CD4-positive, alpha-beta T cell treated with Interleukin-1 beta for 1 hour (primary cell): Measurements from ENCODE around the gene DAAM2.

Experiments
- DNase-seq, 2 donors: peaks; one replicate each; pipeline ENCODE4 v3.0.0-alpha.2; 2020 to 2022

Gene DAAM2

DNA sequence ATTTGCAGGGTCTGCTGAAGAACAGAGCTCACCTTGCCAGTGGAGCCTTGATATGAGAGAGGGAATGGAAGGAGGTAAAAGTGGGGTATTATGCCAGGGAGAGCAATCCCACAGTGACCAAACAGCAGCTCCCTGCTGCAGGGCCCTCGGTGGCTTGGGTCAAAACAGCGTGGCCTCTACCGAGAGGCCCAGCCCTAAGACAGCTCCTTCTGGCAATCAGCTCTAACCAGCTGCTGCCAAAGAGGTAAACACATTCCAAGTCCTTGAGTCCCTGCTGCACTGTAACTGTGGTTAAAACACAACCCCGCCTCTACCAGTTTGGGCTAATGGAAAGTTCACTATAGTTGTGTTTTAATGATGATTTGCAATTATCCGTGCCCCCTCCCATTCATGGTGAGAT is 1.4 kb upstream of the DAAM2 start:
- DNase-seq = no peak

GRCh38 chr6:39791311-39791710 is 865 bp upstream of the DAAM2 start:
- DNase-seq = no peak

GRCh38 chr6:39792540-39793450 is 619 bp downstream of the DAAM2 start:
- DNase-seq = no peak

GRCh38 chr6:39793516-39793915 is 1.3 kb downstream of the DAAM2 start:
- DNase-seq = no peak

GRCh38 chr6:39794231-39794630 is 2.1 kb downstream of the DAAM2 start:
- no peak for DNase-seq

GRCh38 chr6:39797751-39798150 is 5.6 kb downstream of the DAAM2 start:
- DNase-seq = no peak

GRCh38 chr6:39800034-39801032 is 8.2 kb downstream of the DAAM2 start:
- no peak for DNase-seq

DNA sequence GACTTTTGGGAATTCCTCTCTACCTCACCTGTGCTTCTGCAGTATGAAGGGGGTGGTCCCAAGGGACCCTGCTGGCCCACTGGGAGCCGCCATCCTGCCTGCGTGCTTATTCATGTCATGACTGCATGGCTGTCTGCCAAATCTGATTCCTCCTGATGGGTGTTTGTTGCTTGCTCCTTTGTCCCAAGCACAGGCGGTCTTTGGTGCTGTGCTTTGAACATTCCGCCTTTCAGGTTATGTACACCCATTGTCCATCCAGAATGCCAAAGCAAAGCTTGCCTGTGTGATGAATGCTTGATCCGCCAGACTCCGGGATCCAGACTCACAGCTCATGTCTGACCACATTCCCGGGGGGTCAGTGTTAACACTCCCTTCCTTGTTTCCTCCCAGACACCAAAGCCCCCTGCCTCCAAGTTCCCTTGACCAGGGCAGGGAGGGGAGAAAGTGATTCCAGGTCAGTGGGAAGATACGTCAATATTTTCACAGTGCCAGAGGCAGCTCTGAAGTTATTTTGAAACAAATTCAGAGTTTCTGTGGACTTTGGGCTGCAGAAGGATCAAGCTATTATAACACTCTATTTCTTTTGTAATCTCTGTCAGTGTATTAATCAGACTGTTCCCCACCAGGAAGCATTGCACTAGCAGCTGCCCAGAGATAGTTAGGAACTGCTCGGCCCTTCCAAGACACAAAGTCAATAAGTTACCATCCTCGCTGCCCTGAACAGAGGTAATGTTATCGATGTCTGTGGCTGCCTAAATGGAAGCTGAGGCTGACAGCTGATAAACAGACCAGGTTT is 9.5 kb downstream of the DAAM2 start:
- no peak for DNase-seq

DNA sequence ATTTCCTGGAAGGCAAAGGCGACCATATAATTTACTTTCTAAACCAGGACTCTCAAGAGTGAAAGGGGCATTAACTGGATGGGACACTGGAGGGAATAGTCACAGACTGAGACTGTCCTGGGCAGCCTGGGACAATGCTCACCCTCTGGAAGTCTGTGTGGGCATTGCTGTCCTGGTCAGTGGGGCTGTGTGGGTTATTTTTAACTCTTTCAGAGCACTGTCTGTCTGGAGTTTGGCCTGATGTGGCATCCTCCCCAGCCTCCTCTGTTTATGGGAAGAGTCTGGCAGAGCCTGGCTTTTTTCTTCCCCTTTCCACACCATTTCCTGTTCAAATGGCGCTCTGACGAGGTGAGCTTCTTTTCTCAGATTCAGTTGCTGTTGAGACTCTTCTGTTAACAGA is 11.7 kb downstream of the DAAM2 start:
- DNase-seq = no peak

DNA sequence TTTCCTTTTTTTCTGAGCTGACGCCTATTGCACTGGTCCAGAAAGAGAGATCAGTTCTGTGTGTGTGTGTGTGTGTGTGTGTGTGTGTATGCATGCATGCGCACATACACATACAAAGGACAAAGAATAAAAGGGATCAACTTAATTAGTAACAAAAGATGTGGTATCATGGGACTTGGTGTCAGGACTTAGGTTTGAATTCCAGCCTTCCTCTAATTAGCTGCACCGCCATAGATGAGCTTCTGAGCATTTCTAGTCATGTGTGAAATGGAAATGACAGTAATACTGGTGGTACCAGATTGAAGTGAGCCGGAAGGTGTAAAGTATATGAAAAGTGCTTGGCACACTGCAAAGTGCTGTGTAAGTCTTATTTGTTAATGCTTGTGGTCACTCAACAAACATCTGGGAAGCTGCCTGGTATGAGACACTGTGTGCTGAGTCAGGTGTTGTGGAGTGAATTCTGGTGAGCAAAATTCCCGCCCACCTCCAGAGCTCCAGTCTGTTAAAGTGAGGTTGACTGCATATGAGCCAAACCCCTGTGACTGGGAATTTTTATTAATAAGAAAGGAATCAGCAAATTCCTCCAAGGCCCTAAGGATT is 12.4 kb downstream of the DAAM2 start:
- no peak for DNase-seq

DNA sequence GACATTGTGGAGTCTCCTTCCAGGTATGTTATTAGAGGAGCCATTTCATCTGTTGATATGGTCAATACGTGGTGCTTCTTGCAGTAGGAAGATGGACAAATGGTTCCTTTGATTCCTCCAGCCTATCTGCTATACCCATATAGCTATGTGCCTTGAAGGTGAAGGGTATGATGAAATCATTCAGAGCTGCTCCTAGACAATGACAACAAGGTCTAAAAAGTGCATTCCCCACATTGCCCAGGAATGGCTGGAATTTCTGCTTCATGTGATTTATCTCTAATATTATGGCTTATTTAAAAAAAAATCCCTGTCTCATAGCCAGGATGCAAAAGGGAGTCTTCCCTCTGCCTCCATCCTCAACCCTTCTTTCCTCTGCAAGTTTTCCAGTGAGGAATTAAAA is 14.1 kb downstream of the DAAM2 start:
- no peak for DNase-seq

DNA sequence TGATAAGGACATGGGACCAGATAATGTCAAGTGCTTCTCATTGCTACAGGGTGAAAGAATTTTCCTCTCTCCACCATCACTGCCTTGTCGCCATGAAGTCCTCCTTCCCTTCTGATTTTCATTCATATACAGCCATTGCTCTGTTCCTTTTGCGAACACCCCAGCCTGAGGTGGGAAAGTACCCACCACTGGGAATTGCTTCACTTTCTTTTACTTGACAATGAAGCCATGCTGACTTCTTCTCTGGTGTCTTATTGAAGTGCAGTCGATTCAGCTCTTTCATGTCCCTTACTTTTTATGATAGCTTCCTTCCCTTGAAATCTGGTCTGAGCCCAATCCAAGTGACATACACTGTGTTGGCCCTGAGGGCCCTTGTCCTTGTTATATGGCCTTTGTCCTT is 16.2 kb downstream of the DAAM2 start:
- no peak for DNase-seq

- no peak for DNase-seq
Observed at GRCh38 chr6:39808964-39809363, 16.8 kb downstream of the DAAM2 start.

GRCh38 chr6:39811835-39812345 is 19.7 kb downstream of the DAAM2 start:
- DNase-seq = no peak

DNA sequence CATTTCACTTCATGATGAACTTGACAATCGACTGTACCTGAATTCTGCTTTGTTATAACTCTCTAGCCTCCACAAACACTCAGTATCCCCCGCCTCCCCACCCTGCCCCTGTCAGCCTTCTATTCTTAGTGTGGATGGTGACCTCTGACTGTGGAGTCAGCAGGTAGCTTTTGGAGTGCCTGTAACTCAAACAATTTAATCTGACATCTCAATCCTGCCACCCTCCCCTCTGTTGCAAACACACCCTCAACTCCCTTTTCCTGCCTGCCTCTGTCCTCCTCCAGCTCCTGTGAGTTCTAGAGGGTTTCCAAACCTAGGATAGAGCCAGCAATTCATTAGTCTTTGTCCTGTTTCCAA is 20.3 kb downstream of the DAAM2 start:
- DNase-seq = no peak

DNA sequence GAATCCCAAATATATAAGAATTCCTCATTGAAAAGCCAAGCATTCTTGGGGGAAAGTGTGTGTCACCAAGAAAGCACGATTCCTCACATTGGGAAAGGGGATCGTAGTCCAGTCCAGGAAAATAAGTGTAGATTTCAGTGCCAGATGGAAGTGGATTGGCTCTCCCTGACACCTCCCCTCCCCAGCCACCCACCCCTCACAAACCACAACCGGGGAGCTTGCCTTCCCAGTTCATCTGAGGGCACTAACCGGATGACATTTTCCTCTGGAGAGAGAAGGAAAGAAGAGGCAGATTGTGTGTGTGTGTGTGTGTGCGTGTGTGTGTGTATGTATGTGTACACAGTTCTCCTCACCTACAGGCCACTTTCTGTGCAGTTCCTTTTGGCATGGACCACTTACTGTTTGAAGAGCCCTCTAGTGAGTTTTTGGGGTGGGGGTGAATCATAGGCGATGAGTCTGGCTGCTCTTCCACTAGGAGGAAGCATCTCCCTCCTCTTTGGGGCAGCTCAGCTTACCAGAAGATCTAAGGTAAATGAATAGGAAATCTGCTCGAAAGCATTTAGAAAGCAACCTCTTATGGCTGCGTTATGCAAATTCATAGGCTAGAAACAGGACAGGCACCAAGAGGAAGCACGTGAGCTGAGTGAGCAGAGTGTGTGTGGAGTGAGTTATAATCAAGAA is 20.8 kb downstream of the DAAM2 start:
- DNase-seq = no peak

DNA sequence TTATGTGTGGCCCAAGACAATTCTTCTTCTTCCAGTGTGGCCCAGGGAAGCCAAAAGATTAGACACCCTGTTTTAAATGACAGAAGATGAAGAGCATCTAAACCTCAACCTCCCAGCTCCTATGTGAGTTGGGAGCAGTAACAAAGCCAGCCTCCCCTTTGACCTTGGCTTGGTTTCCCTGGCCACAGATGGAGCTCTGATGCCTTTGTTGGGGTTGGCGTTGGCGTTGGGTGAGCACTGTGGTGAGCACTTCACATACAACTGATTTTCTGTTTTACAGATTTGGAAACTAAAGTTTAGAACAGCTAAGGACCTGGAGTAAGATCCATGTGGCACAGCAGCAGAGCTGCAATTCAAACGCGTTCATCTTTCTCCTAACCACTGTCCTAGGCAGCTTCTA is 22.1 kb downstream of the DAAM2 start:
- DNase-seq = no peak

DNA sequence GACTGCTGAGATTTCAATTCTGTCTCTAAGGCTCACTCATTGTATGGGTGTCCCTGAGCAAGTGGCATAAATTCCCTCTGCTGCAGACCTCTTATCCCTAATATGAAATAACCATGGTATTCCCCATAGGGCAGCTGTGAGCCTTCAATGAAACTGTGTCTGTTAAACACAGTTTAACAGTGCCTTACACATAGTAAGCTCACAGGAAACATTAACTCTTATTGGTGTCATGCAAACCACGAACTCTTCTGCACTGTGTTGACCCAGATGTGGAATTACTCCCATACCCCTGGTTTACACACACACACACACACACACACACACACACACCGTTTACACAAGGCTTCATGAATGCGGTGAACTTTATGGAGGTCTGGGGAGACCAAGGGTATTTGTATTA is 23.2 kb downstream of the DAAM2 start:
- no peak for DNase-seq

DNA sequence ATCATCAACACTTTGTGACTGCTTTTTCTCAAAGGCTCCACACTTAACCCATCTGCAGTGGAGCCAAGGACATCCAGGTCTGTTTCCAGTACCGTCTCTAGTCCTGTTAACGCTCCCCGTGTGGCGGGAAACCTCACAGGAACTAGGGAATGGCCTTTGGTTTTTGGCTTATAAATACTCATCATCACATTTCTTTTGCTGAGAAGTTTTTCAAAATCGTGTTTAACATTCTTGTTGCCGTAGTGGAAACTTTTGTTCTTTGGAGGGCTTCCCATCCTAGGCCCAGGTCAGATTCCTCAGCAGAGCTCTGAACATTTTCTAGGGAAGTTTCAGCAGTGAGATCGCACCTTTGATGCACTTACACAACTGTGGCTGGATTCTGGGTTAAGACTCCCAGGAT is 24.6 kb downstream of the DAAM2 start:
- no peak for DNase-seq

- DNase-seq = no peak
Observed at GRCh38 chr6:39818695-39819094, 26.5 kb downstream of the DAAM2 start.

- DNase-seq = no peak
Observed at GRCh38 chr6:39819228-39819627, 27.1 kb downstream of the DAAM2 start.

DNA sequence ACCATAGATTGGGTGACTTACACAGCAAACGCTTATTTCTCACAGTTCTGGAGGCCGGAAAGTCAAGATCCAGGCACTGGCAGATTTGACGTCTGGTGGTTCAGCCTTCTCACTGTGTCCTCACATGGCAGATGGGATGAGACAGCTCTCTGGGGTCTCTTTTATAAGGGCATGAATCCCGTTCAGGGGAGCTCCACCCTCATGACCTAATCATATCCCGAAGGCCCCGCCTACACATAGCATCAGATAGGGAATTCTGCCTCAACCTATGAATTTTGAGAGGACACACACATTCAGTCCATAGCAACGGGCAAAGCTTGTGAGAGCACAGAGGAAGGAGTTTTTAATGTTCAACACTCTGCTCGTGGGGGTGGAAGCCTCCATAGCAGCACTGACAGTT is 27.5 kb downstream of the DAAM2 start:
- DNase-seq = no peak
